HepG2 (cell line): ENCODE results near the gene CELF4. TPM values are rescaled to one million over a fixed set of nuclear protein-coding genes. Genes with fewer than 3 reads are reported as not detected.

Source experiments
- ATAC-seq: fragments of 200-7000 bp; cut with Tn5 transposase; 3 replicates; pipeline ENCODE4 v1.9.1; 2020; ENCODE audit warnings: mild to moderate bottlenecking, moderate library complexity
- BruUV-seq: library from RNA; stranded (reverse); fragments of 400-500 nt; replicated peaks from 2 replicates; lab custom pipeline; 2021; lab: Mats Ljungman, UMichigan
- CTCF ChIA-PET: fragments of 300-600 bp; formaldehyde crosslinking; extraction: SDS; loops from one replicate; lab custom pipeline; 2021; ENCODE audit warnings: low total read pairs, inconsistent platforms, low intra/inter-chr PET ratio; lab: Yijun Ruan, JAX
- POLR2A ChIA-PET: fragments of 350-600 bp; sonication (Branson Sonifier 250); formaldehyde crosslinking; loops from one replicate; lab custom pipeline; 2020; ENCODE audit warnings: antibody characterized with exemption, inconsistent platforms; lab: Yijun Ruan, JAX
- DNase-seq: peaks from one replicate; pipeline ENCODE4 v3.0.0-alpha.2; 2015; ENCODE audit warnings: low spot score
- FAIRE-seq: peaks from 3 replicates; lab custom pipeline; 2011; peaks lifted over from hg19 to GRCh38; lab: Jason Lieb, UNC
- H2AFZ ChIP-seq: one replicate; pipeline ENCODE4 v1.6.1; 2011; ENCODE audit warnings: low read length, inconsistent platforms
- H3K27ac ChIP-seq: fragments of 300-600 bp; 3 replicates; pipeline ENCODE4 v1.8.0; 2011; ENCODE audit warnings: mixed run types, mild to moderate bottlenecking, mixed read lengths, low read length, inconsistent platforms; ENCODE audit not compliant: insufficient read depth; ENCODE audit errors: extremely low read length
- H3K27me3 ChIP-seq, 2 experiments: fragments of 200-600 bp in 1 of 2; 2 replicates in 1 of 2; 3 replicates in 1 of 2; pipeline versions ENCODE4 v1.6.0 to v1.8.0; 2011; ENCODE audit warnings: low read length in 2 of 2, mild to moderate bottlenecking in 2 of 2, moderate library complexity in 2 of 2, inconsistent platforms in 1 of 2; ENCODE audit not compliant: insufficient read depth in 2 of 2, control insufficient read depth in 1 of 2
- H3K36me3 ChIP-seq, 2 experiments: fragments of 200-600 bp in 1 of 2; replicated peaks in 1 of 2; 2 replicates in 1 of 2; 3 replicates in 1 of 2; pipeline versions ENCODE4 v1.5.1 to v1.8.0; 2011; ENCODE audit warnings: low read length in 2 of 2, inconsistent platforms in 1 of 2; ENCODE audit not compliant: insufficient read depth in 2 of 2, control insufficient read depth in 1 of 2
- H3K4me1 ChIP-seq: 2 replicates; pipeline ENCODE4 v1.5.1; 2012; ENCODE audit warnings: low read length, inconsistent platforms; ENCODE audit not compliant: insufficient read depth
- H3K4me2 ChIP-seq: 2 replicates; pipeline ENCODE4 v1.6.0; 2011; ENCODE audit warnings: low read depth, low read length, inconsistent platforms
- H3K4me3 ChIP-seq, 3 experiments: fragments of 200-600 bp in 1 of 3; sonication (generic), shearing (Covaris generic) in 1 of 3; replicated peaks in 1 of 3; 2 replicates each; pipeline ENCODE4 v1.5.1; 2011 to 2016; ENCODE audit warnings: low read length in 3 of 3, inconsistent platforms in 2 of 3, low read depth in 2 of 3, mild to moderate bottlenecking in 2 of 3, control low read depth in 1 of 3, mixed read lengths in 1 of 3; ENCODE audit not compliant: insufficient read depth in 1 of 3
- H3K79me2 ChIP-seq: one replicate; pipeline ENCODE4 v1.6.1; 2011; ENCODE audit warnings: low read length, inconsistent platforms; ENCODE audit not compliant: insufficient read depth
- H3K9ac ChIP-seq: 2 replicates; pipeline ENCODE4 v1.6.0; 2011; ENCODE audit warnings: mild to moderate bottlenecking, low read depth, low read length, inconsistent platforms; ENCODE audit not compliant: insufficient read depth
- H3K9me3 ChIP-seq: 2 replicates; pipeline ENCODE4 v1.5.1; 2012; ENCODE audit warnings: mild to moderate bottlenecking, low read length
- H4K20me1 ChIP-seq: 2 replicates; pipeline ENCODE4 v1.6.0; 2011; ENCODE audit warnings: inconsistent platforms, mild to moderate bottlenecking, low read length, moderate library complexity; ENCODE audit not compliant: insufficient read depth
- FOSL1 ChIP-seq: sonication (generic); formaldehyde crosslinking; IDR thresholded peaks from 2 replicates; pipeline ENCODE4 v1.9.0; 2021; ENCODE audit warnings: missing genetic modification reagents, borderline replicate concordance
- SIX1 ChIP-seq: sonication (generic); formaldehyde crosslinking; IDR thresholded peaks from 2 replicates; pipeline ENCODE4 v1.4.0; 2020; ENCODE audit warnings: missing genetic modification reagents, borderline replicate concordance
- STAT6 ChIP-seq: sonication (generic); formaldehyde crosslinking; IDR thresholded peaks from 2 replicates; pipeline ENCODE4 v1.4.0; 2020; ENCODE audit warnings: missing genetic modification reagents, mild to moderate bottlenecking, borderline replicate concordance
- TEF ChIP-seq: sonication (generic); formaldehyde crosslinking; IDR thresholded peaks from 2 replicates; pipeline ENCODE4 v1.5.0; 2020; ENCODE audit warnings: missing genetic modification reagents
- THAP9 ChIP-seq: sonication (generic); formaldehyde crosslinking; IDR thresholded peaks from 2 replicates; pipeline ENCODE4; 2020; ENCODE audit warnings: missing genetic modification reagents, mild to moderate bottlenecking, borderline replicate concordance
- THYN1 ChIP-seq: sonication (generic); formaldehyde crosslinking; IDR thresholded peaks from 2 replicates; pipeline ENCODE4 v1.8.1; 2023; ENCODE audit warnings: low read depth, mild to moderate bottlenecking, moderate library complexity, missing genetic modification reagents, borderline replicate concordance
- ZBTB38 ChIP-seq: sonication (generic); formaldehyde crosslinking; IDR thresholded peaks from 2 replicates; pipeline ENCODE4 v1.5.1; 2020; ENCODE audit warnings: mild to moderate bottlenecking, missing genetic modification reagents
- WGBS: methylation state at CpG from one replicate; pipeline ENCODE4 v1.1.6; 2017; ENCODE audit warnings: low lambda C conversion rate; 5-methylcytosine and 5-hydroxymethylcytosine counted together
- in situ Hi-C: cut with HindIII; loops from 2 replicates; pipeline ENCODE4 v1.10.0; 2017; ENCODE audit warnings: low pct_unique_long_range_greater_than_20kb; ENCODE audit not compliant: extremely low pct_ligation_motif_present
- intact Hi-C: fragments of 100-400 bp; cut with micrococcal nuclease; formaldehyde crosslinking; loops from one replicate; pipeline ENCODE4 v1.10.0; 2022; ENCODE audit not compliant: unreplicated experiment
- polyA plus RNA-seq, 8 experiments: library from polyadenylated mRNA; depleted of rRNA in 3 of 8; stranded (reverse) in 7 of 8; unstranded in 1 of 8; fragments of >200 nt; fragmentation: Illumina TruSeq in 4 of 8; extraction: Trizol in 4 of 8; gene quantifications; 2 replicates each; pipeline versions ENCODE4 v1.2.1 to v1.2.3, GENCODE V29; 2011 to 2016; ENCODE audit warnings: low read depth in 4 of 8, missing spikeins in 1 of 8, mixed read lengths in 1 of 8; ENCODE audit not compliant: insufficient read depth in 1 of 8
- total RNA-seq, 5 experiments: library from RNA; depleted of rRNA; stranded (reverse); fragments of >200 nt; fragmentation: Illumina TruSeq; extraction: Trizol; gene quantifications; 2 replicates each; pipeline ENCODE4 v1.2.3, GENCODE V29; 2016; ENCODE audit warnings: low read depth in 1 of 5

CELF4 gene
- total and polyA plus RNA-seq, 2 of the 13 experiments (the other 11 are each of a cell fraction or from before 2014, with no cell fraction given), result not detected

- Histone ChIP-seq H3K4me1 (no peaks in the 10 kb centered on the region), H4K20me1 (no peaks in the 10 kb centered on the region), H3K4me3 (no peak overlapping the region), H3K9ac (no peak overlapping the region), H3K9me3 (no peaks in the 10 kb centered on the region), H3K27ac (no peak overlapping the region), H3K27me3 (peaks cover 1 to 36% of the 10 kb centered on the region in 2 experiments; a peak in 3 of 5 replicates), H2AFZ (no peak overlapping the region), H3K79me2 (no peaks in the 10 kb centered on the region), H3K4me2 (no peak overlapping the region), H3K36me3 (no peaks in the 10 kb centered on the region)
- no peak for TF ChIP-seq FOSL1 (CRISPR knock-in tag)
- no peak for TF ChIP-seq THYN1 (CRISPR knock-in tag)
- no peak for TF ChIP-seq ZBTB38
- TF ChIP-seq TEF (CRISPR knock-in tag), result no peak
- TF ChIP-seq STAT6 (CRISPR knock-in tag), result no peak
- TF ChIP-seq SIX1 (CRISPR knock-in tag), result no peak
- no peak for TF ChIP-seq THAP9 (CRISPR knock-in tag)
- 12% methylated on average over 13 of the region's 13 CpGs for WGBS
- ChIA-PET CTCF (no interaction called here), POLR2A (no interaction called here)
- intact Hi-C loops, result no loop called here
- FAIRE-seq (no peak), ATAC-seq (no peak), DNase-seq (no peak)
- in situ Hi-C loops, result no loop called here
- BruUV-seq, result no TSS peak
Observed at GRCh38 chr18:37563931-37564392, 1.6 kb downstream of the CELF4 start.
